Measurements from ENCODE around the gene PHGDH.

Gene PHGDH

DNA sequence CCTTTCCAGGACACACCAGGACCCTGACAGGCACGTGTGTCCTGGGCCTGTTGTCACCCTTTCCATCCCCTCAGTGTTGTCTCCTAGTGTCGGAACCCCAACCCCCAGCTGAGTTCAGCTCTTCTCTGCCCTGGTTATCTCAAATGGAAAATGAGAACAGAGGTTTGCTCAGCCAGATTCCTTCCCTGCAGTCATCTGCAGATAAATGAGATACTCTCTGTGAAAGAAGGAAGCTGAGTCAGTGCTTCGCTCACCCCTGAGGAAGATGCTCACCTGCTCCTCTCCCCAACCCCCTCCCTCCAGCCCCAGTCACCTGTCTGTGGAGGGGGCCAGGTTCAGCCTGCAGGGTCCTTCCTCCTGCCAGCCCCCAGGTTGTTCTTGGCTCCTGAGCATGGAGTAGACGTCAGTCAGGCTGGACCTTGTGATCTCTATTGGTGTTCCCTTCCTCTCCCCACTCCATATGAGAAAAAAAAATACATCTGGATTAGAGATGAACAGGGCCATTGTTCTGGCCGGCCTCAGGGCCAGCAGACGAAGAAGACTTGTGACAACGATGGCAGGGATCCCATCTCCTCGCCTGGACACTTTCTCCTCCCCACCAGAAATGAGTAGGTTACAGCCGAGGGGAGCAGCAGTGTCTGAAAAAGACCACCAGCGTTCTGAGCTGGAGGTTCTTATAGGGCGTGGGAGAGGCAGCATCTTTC is 20.9 kb downstream of the PHGDH start:
- Histone ChIP-seq H3K36me3 (peaks cover 32 to 64% (median 52%) of the 10 kb centered on the region in 3 donors), H3K4me3 (no peak overlapping the region), H3K4me1 (peaks cover 0 to 6% (median 5%) of the 10 kb centered on the region in 4 donors), H3K27ac (no peak overlapping the region), H3K9me3 (no peaks in the 10 kb centered on the region), H3K27me3 (no peaks in the 10 kb centered on the region)
- TF ChIP-seq, protein P1, sequence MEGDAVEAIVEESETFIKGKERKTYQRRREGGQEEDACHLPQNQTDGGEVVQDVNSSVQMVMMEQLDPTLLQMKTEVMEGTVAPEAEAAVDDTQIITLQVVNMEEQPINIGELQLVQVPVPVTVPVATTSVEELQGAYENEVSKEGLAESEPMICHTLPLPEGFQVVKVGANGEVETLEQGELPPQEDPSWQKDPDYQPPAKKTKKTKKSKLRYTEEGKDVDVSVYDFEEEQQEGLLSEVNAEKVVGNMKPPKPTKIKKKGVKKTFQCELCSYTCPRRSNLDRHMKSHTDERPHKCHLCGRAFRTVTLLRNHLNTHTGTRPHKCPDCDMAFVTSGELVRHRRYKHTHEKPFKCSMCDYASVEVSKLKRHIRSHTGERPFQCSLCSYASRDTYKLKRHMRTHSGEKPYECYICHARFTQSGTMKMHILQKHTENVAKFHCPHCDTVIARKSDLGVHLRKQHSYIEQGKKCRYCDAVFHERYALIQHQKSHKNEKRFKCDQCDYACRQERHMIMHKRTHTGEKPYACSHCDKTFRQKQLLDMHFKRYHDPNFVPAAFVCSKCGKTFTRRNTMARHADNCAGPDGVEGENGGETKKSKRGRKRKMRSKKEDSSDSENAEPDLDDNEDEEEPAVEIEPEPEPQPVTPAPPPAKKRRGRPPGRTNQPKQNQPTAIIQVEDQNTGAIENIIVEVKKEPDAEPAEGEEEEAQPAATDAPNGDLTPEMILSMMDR (IDR thresholded peaks at IDR 0.05), result no peak
- intact Hi-C loops (cut with DNase I; ENCODE audit: low total_unique reads), result no loop called here
- no peak for DNase-seq

GRCh38 chr1:119733754-119734153 is 22.0 kb downstream of the PHGDH start:
- H3K27me3 ChIP-seq, result no peaks in the 10 kb centered on the region
- no peaks in the 10 kb centered on the region for H3K9me3 ChIP-seq
- TF ChIP-seq, protein P1 (IDR thresholded peaks at IDR 0.05), result no peak
- peaks cover 32 to 67% (median 46%) of the 10 kb centered on the region in 3 donors for H3K36me3 ChIP-seq
- intact Hi-C loops (cut with DNase I; ENCODE audit: low total_unique reads), result no loop called here
- no peak overlapping the region for H3K4me3 ChIP-seq
- no peak for DNase-seq
- peaks cover 0 to 12% (median 9%) of the 10 kb centered on the region in 4 donors for H3K4me1 ChIP-seq
- H3K27ac ChIP-seq, result no peak overlapping the region

- no peak overlapping the region for H3K4me3 ChIP-seq
- H3K9me3 ChIP-seq, result no peaks in the 10 kb centered on the region
- H3K27me3 ChIP-seq, result no peaks in the 10 kb centered on the region
- H3K4me1 ChIP-seq, result peaks cover 0 to 12% (median 9%) of the 10 kb centered on the region in 4 donors
- H3K27ac ChIP-seq, result no peak overlapping the region
- peak in 1 of 2 donors; percentile 40 for DNase-seq
- peaks cover 23 to 59% (median 37%) of the 10 kb centered on the region in 3 donors for H3K36me3 ChIP-seq
- intact Hi-C loops (cut with DNase I; ENCODE audit: low total_unique reads), result no loop called here
- TF ChIP-seq, protein P1 (IDR thresholded peaks at IDR 0.05), result no peak
Observed at GRCh38 chr1:119735217-119735616, 23.5 kb downstream of the PHGDH start.

- Histone ChIP-seq H3K4me1 (peaks cover 0 to 17% (median 9%) of the 10 kb centered on the region in 4 donors), H3K27ac (no peak overlapping the region)
Observed at GRCh38 chr1:119736649-119737039, 24.9 kb downstream of the PHGDH start.

DNA sequence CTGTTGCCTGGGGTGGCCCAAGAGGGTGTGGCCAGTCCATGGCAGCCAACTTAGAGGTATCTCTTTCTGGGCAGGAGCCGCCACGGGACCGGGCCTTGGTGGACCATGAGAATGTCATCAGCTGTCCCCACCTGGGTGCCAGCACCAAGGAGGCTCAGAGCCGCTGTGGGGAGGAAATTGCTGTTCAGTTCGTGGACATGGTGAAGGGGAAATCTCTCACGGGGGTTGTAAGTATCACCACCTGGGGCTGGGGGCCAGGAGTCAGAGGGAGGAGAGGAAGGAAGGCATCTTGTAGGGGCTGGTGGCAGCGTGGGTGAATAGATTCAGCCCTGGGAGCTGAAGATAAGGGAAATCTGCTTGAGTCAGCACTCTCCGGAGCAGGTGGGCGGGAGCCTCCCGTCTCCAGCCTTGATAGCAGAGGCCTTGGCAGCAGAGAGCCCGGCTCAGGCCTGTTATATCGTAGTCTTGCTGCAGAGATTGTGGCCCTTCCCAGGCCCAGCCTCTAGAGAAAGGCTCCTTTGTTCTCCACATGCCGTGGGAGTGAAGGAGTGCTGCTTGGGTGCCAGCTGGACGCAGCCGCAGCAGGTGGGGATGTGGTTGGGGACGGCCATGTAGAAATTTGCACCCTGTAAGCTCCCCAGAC is 25.4 kb downstream of the PHGDH start:
- no peak overlapping the region for H3K4me3 ChIP-seq
- intact Hi-C loops (cut with DNase I; ENCODE audit: low total_unique reads), result no loop called here
- TF ChIP-seq, protein P1 (IDR thresholded peaks at IDR 0.05), result no peak
- H3K27ac ChIP-seq, result no peak overlapping the region
- H3K27me3 ChIP-seq, result no peaks in the 10 kb centered on the region
- peak in 1 of 2 donors; percentile 25 for DNase-seq
- peaks cover 17 to 41% (median 25%) of the 10 kb centered on the region in 3 donors for H3K36me3 ChIP-seq
- H3K9me3 ChIP-seq, result no peaks in the 10 kb centered on the region
- peaks cover 0 to 22% (median 14%) of the 10 kb centered on the region in 4 donors for H3K4me1 ChIP-seq

More at GRCh38 chr1:119736649-119737039, 24.9 kb downstream of the PHGDH start:
- Histone ChIP-seq H3K36me3 (peaks cover 17 to 46% (median 25%) of the 10 kb centered on the region in 3 donors), H3K9me3 (no peaks in the 10 kb centered on the region), H3K4me3 (no peak overlapping the region), H3K27me3 (no peaks in the 10 kb centered on the region)
- TF ChIP-seq, protein P1 (IDR thresholded peaks at IDR 0.05), result no peak
- intact Hi-C loops (cut with DNase I; ENCODE audit: low total_unique reads), result no loop called here
- DNase-seq, result no peak

Measured in tibial artery (tissue), 4 donors.